HK-2 (cell line): Measurements from ENCODE around the gene DNASE1L3.
"Not testable (repeated sequence)": the region's sequence is repeated elsewhere in the genome, so short reads cannot be mapped to it uniquely, and the experiment has no call there.

Source experiments
- DNase-seq: peaks from one replicate; pipeline ENCODE4 v3.0.0-alpha.2; 2018; ENCODE audit not compliant: unreplicated experiment

DNASE1L3 gene

GRCh38 chr3:58201451-58201850 is 9.3 kb downstream of the DNASE1L3 start:
- DNase-seq: not testable (repeated sequence)

DNA sequence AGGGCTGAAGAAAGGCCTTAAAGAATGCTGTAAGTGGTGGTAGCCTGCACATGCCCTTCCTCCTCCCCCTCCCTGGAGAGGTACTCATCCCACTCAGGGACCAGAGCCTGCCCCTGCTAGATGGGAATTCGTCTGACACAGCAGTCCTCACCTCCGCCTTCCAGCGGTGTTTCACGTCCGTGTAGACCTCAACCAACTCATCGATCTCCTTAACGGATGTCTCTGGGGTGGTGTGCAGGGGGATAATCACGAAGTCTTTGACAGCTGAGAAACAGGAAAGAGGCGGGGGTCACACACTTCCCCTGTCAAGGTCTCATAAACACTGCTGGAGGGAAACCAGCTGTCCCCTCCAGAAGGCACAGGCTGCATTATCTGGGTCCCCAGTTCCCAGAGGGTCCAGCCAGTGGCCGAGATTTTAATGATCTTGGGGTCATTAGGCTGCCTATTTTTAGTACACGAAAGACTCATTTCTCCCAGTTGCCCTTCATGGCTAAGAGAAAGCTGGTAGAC is 9.9 kb downstream of the DNASE1L3 start:
- no peak for DNase-seq

DNA sequence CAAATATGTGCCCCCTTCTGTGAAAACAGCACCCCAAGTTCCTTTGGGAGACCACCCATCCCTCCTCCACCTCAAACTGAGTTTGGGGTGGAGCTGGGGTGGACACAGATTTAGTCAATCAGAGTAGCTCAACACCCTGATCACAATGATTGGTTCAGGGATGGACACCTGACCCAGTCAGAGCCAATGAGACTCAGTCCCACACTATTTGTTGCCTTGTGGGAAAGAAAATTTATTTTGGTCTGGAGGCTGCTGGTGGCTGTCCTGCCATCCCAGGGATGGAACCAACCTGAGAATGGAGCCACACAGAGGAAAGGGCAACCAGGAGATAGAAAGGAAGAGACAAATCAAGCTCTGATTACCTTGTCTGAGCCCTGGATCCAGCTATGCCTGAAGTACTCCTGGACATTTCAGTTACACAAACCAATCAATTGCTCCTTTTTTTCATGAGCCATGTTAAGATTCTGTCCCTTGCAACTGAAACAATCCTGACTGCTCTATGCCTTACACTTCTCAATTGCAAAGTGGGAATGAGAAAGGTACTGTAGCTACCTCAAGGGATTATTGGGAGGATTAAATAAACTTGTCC is 10.6 kb downstream of the DNASE1L3 start:
- no peak for DNase-seq

DNA sequence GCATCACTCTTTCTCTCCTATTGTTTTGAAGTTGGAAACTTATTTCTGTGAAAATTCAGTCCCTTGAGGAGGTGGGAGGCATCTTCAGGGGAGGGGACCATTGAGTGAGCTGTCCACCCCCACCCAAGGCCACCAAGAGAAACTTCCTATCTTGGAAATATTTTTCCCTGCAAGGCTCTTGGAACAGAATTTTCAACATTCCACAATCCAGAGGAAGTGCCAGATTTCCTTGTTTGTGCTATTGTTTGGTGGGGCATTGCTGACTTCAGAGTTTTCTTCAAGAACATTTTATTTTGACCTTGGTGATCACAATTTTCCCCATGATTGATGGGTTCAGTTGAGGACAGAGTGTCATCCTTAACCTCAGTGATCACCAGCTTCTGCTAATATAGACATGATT is 12.0 kb downstream of the DNASE1L3 start:
- DNase-seq: no peak

GRCh38 chr3:58198362-58198761 is 12.4 kb downstream of the DNASE1L3 start:
- no peak for DNase-seq

DNA sequence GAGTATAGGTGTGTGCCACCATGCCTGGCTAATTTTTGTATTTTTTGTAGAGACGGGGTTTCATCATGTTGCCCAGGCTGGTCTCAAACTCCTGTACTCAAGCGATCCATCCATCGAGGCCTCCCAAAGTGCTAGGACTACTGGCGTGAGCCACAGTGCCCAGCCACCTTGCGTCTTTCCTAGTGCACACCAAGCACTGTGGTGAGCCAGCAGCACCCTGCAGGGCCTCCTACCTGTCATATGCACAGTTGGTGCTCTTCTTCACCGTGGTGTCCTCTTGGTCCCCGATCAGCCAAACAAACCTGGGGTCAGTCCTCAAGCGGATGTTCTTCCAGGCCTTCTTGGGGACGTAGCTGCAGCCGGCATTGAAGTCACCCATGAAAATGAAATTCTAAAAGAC is 13.2 kb downstream of the DNASE1L3 start:
- DNase-seq: no peak

DNA sequence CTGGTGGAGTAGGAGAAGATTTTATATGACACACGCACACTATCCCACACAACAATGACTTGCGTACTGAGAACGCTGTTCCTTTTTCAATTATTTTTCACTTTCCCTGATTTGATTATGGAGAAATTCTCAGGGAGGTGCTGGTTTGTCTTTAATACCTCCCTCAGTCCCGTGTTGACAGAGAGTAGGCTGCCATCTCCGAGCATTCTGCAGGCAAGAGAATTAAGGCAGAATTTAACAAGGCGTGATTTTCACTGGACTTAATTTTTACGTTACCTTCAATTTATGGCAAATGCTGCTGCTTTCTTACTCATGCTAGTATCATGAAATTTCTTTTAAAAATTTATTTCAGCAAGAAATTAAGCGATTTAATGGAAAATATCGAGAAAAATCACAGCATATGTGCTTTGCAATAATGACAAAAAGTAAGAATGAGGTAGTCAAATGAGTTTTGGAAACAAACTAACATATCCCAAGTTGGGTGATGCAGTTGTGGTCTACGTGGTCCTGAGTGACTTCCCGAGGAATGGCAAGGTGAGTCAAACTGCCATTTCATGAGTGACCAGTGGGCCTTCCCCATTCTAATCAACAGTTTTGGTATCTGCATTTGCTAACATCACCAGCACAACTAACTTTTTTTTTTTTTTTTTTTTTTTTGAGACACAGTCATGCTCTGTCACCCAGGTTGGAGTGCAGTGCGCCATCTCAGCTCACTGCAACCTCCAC is 16.9 kb downstream of the DNASE1L3 start:
- no peak for DNase-seq

DNA sequence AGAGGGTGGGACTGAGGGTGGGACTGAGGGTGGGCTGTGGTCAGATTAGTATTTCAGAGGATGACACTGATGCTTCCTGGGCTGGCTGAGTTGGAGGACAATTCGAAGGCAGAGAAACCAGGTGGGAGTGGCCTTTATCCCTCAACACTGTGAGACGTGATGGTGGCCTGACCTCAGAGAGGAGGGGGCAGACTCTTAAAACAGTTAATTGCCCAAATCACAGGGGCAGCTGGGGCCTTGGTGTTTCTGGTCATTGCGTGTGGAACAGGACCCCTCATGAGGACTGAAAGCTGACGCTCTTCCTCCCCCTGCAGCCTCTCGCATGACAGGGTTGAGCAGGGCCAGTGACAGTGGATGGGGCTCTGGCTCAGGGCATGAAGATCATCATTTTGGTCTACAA is 18.7 kb downstream of the DNASE1L3 start:
- no peak for DNase-seq

- DNase-seq: no peak
These were observed 19.3 kb downstream of the DNASE1L3 start for GRCh38 chr3:58191361-58191991.

- DNase-seq: no peak
These were observed 19.9 kb downstream of the DNASE1L3 start for GRCh38 chr3:58190882-58191281.

- DNase-seq: no peak
These were observed 20.5 kb downstream of the DNASE1L3 start for GRCh38 chr3:58190291-58190690.

DNA sequence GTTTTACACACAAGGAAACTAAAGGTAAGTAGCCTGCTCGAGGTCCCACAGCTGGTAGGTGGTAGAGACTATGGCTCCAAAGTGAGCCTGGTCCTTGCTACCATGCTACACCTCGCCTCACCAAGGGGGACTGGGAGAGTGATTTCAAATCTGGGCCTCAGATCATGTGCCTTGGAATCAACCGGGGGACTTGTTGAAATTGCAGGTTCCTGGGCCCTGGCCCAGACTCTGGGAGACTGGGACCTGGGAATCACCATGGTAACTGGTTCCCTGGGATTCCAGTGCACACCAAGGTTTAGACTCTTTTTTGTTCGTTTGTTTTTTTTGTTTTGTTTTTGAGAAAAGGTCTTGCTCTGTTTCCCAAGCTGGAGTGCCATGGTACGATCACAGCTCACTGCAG is 21.1 kb downstream of the DNASE1L3 start:
- DNase-seq: no peak

- DNase-seq: no peak
These were observed 21.8 kb downstream of the DNASE1L3 start for GRCh38 chr3:58188921-58189451.

DNA sequence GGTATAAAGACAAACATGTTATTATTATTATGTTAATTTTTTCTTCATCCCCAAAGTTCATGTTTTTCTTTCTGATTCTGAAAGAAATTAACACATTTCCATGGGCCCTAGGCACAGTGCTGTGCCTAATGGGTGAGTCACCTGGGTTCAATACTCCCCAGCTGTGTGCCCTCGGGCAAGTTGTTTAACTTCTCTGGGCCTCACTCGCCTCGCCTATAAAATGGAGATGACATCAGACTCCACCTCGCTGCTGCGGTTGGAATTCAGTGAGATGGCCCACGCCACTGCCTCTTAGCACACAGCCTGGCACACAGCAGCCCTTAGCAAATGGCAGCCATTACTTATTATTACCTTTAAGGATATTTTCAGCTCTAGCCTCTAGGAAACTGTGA is 22.6 kb downstream of the DNASE1L3 start:
- DNase-seq: no peak

GRCh38 chr3:58184982-58185360 is 25.8 kb downstream of the DNASE1L3 start:
- no peak for DNase-seq

DNA sequence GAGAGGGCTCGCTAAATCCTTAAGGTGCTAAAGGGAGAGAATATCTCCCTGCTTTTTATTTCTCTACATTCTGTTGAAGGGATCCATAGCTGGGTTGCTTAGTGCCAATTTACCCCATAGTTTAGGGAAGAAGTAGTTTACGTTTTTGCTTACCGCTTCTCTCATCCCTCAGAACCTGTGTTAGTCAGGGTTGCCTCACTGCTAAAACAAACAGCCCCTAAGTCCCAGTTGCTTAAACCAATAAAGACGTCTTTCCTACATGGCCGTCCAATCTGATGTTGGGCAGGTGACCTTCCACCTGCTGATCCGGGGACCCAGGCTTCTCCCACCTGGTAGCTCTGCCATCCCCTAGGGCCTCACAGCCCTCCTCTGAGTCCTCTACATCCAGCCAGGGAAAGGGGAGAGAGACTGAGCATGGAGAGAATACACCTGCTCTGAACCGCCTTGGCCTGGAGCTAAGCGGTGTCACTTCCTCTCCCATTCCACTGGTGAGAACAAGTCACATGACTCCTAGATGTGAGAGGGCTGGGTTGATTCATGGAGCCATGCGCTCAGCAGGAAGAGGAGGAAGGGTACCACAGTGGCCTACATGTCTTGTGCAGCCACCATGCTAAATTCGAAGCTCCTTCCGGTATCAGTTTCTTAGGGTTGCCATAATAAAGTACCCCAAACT is 26.3 kb downstream of the DNASE1L3 start:
- DNase-seq: no peak

DNA sequence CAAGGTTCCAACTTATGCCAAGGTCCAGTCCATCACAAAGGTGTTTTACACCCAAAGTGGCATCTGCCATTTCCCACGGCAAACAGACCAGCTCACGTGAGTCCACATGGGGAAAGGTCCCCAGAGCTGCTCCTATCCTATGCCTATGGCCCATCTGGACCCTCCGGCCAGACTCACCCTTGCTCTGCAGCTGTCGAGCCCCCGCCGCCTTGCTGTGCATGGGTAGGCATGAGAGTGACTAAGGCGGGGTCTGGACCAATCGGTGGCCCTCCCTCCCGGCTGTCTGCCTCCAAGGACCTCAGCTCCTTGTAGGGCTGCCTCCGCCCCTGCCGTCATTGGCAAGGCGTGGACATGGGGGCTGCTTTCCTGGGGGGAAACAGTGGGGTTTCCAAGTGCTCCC is 26.9 kb downstream of the DNASE1L3 start:
- no peak for DNase-seq

GRCh38 chr3:58183221-58183620 is 27.6 kb downstream of the DNASE1L3 start:
- DNase-seq: no peak

- DNase-seq: no peak
These were observed 29.7 kb downstream of the DNASE1L3 start for GRCh38 chr3:58180940-58181587.

- no peak for DNase-seq
These were observed 30.5 kb downstream of the DNASE1L3 start for GRCh38 chr3:58180099-58180880.
